GM06990 (cell line): ENCODE measurements around the gene ATM.

ENCODE experiments used
- DNase-seq: peaks from one replicate; pipeline ENCODE4 v3.0.0-alpha.2; 2011; ENCODE audit not compliant: insufficient read length; ENCODE audit errors: extremely low read depth
- H3K27me3 ChIP-seq: replicated peaks from 2 replicates; pipeline ENCODE4 v1.6.0; 2011; ENCODE audit warnings: low read length; ENCODE audit not compliant: control insufficient read depth, insufficient read depth
- H3K36me3 ChIP-seq: 2 replicates; pipeline ENCODE4 v1.5.1; 2011; ENCODE audit warnings: low read length; ENCODE audit not compliant: control insufficient read depth, insufficient read depth
- H3K4me3 ChIP-seq: replicated peaks from 2 replicates; pipeline ENCODE4 v1.5.1; 2011; ENCODE audit warnings: low read depth, mild to moderate bottlenecking, control low read depth, low read length
- TF ChIP-seq, protein P1 (sequence below): IDR thresholded peaks from 2 replicates; pipeline ENCODE4 v1.5.1; 2011; ENCODE audit warnings: low read length, control low read depth, mild to moderate bottlenecking, inconsistent platforms; ENCODE audit not compliant: insufficient read depth, poor library complexity, severe bottlenecking

ATM gene

DNA sequence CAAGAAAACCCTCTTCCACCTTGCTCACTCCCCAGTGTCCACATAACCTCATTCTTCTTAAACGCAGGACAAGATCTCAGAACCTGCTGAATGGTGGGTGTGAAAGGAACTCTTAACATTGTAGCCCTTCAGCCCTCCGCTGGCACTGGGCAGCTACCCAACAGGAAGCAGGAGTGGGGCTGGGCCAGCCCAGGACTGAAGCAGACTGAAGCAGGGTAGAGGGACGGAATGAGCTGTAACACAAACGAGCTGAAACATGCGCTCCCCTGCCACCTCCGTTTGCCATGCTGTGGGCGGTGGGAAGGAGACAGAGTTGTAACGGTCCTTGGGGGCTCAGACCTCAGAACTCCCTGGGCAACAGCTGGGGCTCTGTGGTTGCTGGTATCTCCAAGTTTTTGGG is 24.0 kb upstream of the ATM start:
- DNase-seq: no peak
- Histone ChIP-seq H3K27me3 (no peaks in the 10 kb centered on the region), H3K4me3 (no peak overlapping the region), H3K36me3 (peaks cover 10% of the 10 kb centered on the region)
- TF ChIP-seq, protein P1, sequence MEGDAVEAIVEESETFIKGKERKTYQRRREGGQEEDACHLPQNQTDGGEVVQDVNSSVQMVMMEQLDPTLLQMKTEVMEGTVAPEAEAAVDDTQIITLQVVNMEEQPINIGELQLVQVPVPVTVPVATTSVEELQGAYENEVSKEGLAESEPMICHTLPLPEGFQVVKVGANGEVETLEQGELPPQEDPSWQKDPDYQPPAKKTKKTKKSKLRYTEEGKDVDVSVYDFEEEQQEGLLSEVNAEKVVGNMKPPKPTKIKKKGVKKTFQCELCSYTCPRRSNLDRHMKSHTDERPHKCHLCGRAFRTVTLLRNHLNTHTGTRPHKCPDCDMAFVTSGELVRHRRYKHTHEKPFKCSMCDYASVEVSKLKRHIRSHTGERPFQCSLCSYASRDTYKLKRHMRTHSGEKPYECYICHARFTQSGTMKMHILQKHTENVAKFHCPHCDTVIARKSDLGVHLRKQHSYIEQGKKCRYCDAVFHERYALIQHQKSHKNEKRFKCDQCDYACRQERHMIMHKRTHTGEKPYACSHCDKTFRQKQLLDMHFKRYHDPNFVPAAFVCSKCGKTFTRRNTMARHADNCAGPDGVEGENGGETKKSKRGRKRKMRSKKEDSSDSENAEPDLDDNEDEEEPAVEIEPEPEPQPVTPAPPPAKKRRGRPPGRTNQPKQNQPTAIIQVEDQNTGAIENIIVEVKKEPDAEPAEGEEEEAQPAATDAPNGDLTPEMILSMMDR: no peak

DNA sequence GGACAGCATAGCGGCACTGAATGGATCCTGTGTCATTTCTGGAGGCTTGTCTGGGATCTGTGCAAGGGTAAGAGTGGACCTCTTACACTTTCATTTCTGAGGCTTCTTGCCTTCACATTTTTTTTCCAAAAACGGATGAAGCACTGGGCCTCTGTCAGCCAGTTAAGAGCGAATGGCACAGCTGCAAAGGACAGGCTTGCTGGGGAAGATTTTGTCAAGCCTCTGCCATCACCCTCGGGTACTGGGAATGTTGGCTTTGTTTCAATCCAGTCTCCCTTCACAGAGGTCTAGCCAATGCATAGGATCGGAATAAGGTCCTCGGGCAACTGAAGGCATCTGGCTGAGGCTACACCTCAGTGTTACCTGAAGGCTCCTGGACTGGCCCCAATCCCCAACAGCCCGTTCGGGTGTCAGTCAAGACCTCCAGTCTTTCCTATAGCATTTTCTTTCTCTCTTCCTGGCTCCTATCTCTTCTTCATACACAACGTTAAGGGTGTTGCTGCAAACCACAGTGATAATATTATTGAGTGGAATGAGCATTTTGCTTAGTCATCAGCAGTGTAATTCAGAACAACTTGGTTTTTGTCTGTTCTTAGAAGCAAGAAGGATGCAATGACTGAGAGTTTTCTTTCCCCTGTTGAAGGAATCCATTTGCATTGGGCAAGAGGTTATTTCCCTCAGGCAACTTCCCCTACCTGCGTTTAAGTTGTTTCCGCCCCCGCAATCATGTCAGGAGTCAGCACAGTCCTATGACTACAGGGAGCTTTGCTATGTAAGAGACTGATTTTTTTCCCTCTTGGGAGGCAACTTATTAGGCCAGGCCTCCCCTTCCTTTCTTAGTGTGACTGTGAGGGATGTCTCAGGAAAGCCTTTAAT is 23.2 kb upstream of the ATM start:
- Histone ChIP-seq H3K36me3 (peaks cover 16% of the 10 kb centered on the region), H3K4me3 (no peak overlapping the region), H3K27me3 (no peaks in the 10 kb centered on the region)
- TF ChIP-seq, protein P1: no peak
- no peak for DNase-seq

DNA sequence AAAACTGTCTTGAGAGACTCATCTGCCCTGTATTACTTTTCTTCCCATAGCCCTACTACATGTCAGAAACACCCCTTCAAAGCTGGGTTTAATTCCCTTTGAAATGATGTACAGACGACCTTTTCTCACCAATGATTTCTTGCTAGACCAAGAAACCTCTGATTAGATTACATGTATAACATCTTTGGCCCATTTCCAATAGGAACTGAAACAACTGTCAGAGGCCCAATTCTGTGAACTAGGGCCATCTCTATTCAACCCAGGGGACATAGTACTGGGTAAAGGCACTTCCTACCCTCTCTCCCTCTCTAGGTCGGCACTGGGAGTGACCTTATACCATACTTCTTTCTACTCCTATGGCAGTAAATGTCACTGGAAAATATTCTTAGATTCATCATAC is 19.8 kb upstream of the ATM start:
- H3K36me3 ChIP-seq: peaks cover 31% of the 10 kb centered on the region
- no peak for DNase-seq
- no peaks in the 10 kb centered on the region for H3K27me3 ChIP-seq
- TF ChIP-seq, protein P1: no peak
- no peak overlapping the region for H3K4me3 ChIP-seq

DNA sequence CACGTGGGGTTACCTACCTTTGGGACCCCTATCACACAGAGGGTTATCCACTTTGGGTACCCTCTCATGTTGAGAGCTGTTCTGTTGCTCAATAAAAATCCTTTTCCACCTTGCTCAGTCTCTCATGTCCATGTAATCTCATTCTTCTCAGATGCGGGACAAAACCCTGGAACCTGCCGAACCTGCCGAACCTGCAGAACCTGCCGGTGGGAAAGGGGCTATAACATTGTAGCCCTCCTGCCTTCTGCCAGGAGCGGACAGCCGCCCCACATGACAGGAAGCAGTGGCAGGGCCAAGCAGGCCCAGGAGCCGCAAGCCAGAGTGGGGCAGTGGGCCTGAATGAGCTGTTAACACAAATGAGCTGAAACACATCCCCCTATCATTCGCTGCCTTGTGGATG is 18.5 kb upstream of the ATM start:
- H3K27me3 ChIP-seq: no peaks in the 10 kb centered on the region
- peaks cover 27% of the 10 kb centered on the region for H3K36me3 ChIP-seq
- no peak for DNase-seq
- H3K4me3 ChIP-seq: no peak overlapping the region
- TF ChIP-seq, protein P1: no peak

DNA sequence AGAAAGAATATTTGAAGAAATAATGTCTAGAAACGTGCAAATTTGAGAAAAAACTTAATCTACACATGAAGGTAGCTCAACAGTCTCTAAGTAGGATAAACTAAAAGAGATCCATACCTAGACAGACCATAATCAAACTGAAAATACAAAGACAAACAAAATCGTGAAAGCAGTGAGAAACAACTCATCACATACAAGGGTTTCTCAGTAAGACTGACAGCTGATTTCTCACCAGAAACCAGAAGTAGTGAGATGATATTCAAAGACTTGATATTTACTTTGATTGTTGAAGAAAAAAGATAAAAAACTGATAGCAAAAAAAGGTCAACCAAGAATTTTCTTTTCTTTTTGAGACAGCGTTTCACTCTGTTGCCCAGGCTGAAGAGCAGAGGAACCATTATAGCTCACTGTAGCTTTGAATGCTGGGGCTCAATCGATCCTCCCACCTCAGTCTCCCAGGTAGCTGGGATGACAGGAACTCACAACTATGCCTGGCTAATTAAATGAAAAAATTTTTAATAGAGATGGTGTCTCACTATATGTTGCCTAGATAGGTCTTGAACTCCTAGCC is 17.9 kb upstream of the ATM start:
- H3K36me3 ChIP-seq: peaks cover 25% of the 10 kb centered on the region
- H3K27me3 ChIP-seq: no peaks in the 10 kb centered on the region
- DNase-seq: no peak
- TF ChIP-seq, protein P1: no peak
- no peak overlapping the region for H3K4me3 ChIP-seq
